ENCODE data around the gene WDR46.

- no peak for TF ChIP-seq RAD21 (IDR thresholded peaks at IDR 0.05; ENCODE audit: insufficient read depth, low read depth, low read length)
- no peak for TF ChIP-seq POLR2AphosphoS5 (IDR thresholded peaks at IDR 0.05; ENCODE audit: low read length)
- no peak for TF ChIP-seq KDM1A (IDR thresholded peaks at IDR 0.05; ENCODE audit: borderline replicate concordance)
- no peak for TF ChIP-seq ELK1 (IDR thresholded peaks at IDR 0.05; ENCODE audit: low read depth, low read length)
- TF ChIP-seq FOXK2 (IDR thresholded peaks at IDR 0.05) = no peak
- no peak for TF ChIP-seq BCLAF1 (IDR thresholded peaks at IDR 0.05)
Observed at GRCh38 chr6:33317419-33317668, 28.3 kb upstream of the WDR46 start.

Measured in GM12878 (cell line).